Measurements from ENCODE around the gene IKZF3.

The IKZF3 gene

DNA sequence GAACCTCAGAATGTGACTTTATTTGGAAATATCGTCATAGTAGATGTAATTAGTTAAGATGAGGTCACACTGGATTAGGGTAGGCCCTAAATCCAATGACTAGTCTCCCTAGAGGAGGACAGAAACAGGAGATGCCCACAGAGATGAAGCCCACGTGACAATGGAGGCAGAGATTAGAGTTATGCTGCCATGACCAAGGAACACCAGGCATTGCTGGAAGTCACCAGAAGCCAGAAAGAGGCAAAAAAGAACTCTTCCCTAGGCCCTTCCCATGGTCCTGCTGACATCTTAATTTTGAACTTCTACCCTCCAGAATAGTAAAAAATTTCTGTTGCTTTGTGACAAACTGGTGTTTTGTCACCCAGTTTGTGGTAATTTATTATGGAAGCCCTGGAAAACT is 49.6 kb downstream of the IKZF3 start:
- no peak for DNase-seq

DNA sequence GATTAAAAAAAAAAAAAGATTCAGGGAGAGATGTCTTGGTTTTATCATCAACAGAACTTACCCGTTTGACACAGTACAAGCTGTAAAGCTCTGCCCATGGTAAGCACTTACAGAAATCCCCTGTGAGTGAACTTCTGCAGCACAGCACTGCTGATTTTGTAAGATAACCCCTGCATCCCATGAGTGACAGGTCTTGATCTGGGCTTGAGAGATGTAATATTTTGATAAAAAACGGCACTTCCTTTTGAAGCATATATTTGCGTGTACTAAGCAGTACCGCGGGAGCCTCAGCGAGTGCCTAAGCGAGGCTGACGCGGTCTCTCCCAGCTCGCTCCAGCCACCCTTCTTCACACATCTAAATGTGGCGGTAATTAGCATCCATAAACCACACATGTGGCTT is 50.5 kb downstream of the IKZF3 start:
- DNase-seq, result no peak

- DNase-seq, result no peak
Observed at GRCh38 chr17:39812466-39812865, 51.6 kb downstream of the IKZF3 start.

- DNase-seq, result no peak
Observed at GRCh38 chr17:39810939-39811728, 53.0 kb downstream of the IKZF3 start.

GRCh38 chr17:39809221-39809620 is 54.9 kb downstream of the IKZF3 start:
- no peak for DNase-seq

DNA sequence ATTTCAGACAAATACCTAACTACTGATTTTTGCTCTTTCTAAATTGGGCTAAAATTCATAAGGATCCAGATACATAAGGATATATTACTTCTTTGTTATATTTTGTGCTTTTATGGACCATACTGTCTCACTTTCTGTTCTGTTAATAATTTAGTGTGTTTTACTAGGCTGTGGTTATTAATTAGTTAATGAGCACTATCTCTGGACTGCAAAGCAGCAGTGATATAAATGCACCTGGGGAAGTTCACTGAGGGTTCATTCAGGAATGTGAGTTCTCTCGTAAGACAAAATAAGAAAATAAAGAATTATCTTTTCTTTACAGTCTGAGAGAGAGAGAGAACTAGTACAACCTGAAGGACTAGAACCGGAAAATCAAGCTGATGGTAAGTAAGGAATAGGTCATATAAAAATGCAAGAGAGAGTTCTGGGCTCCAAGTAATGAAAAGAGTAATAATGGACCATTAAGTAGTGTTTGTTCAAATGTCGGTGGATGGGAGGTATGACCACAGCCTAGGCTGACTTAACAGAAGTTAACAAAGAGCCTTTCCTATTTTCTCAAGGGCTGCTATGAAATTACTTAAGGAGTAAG is 55.6 kb downstream of the IKZF3 start:
- DNase-seq, result no peak

- DNase-seq, result no peak
Observed at GRCh38 chr17:39804839-39805238, 59.3 kb downstream of the IKZF3 start.

DNA sequence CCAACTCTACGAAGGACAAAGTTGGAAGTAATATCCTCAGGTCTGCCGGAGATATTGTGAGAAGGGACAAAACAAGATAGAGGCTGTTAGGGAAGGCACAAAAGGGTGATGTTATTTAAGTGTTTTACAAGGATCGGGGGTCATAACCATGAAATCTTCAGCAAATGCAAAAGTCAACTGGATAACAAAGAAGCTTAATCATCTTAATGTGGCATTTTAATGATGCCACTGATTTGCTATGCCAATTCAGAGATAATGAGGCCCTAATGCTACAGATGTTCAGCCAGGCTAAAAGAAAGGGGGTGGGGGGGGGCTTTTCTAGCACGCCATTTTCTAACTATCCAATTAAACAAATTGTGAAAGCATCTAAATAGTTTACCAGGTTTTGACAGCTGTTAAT is 63.1 kb downstream of the IKZF3 start:
- no peak for DNase-seq

GRCh38 chr17:39800540-39800939 is 63.6 kb downstream of the IKZF3 start:
- DNase-seq, result no peak

GRCh38 chr17:39799395-39799794 is 64.7 kb downstream of the IKZF3 start:
- no peak for DNase-seq

- DNase-seq, result no peak
Observed at GRCh38 chr17:39794249-39794970, 69.7 kb downstream of the IKZF3 start.

- DNase-seq, result no peak
Observed at GRCh38 chr17:39793301-39793872, 70.7 kb downstream of the IKZF3 start.

DNA sequence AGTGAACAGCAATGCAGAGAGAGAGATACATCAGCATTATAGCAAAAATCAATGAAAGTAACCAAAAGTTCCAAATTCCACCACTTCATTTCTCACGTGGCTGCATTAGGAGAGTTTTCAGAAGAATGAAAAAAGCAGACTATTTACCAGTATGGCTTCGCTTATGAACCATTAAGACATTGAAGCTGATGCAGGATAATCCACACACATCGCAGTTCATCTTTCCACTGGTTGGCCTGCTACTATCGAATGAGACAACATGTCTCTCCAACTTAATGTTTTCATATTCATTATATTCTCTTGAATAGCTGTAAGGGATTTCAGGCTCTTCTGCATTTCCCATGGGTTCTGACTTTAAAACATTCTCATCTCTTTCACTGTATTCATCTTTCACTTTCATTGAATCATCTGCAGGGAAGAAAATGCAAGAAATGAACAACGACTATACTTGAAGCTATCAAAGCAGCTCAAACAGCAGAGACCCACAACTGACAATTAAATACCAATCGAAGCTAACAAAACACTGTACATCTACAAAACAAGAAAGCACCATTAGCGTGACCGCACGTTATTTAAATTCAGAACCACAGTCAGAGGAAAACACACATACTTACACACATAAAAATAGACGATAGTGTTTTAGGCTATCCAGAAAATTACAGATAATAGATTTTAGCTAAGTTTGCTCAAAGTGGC is 71.4 kb downstream of the IKZF3 start:
- no peak for DNase-seq

- no peak for DNase-seq
Observed at GRCh38 chr17:39791111-39791992, 72.8 kb downstream of the IKZF3 start.

GRCh38 chr17:39787743-39788484 is 76.2 kb downstream of the IKZF3 start:
- no peak for DNase-seq

GRCh38 chr17:39787041-39787440 is 77.1 kb downstream of the IKZF3 start:
- DNase-seq, result peak; percentile 58

DNA sequence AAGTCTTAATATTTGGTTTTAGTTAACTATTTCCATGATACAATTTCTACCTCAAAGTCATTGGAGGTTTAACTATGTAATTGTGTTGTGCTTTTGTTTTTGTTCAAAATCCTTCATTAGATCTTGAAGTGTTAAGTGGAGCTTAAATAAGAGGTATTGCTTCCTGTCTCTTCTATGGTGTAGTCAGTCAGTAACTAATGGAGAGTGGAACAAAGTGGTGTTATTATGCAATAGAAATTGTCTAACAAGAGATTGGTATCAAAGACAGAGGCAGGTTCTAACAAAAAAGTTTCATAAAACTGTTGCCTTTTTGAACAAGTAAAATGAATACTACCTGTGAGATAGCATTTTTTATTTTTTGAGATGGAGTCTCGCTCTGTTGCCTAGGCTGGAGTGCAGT is 81.1 kb downstream of the IKZF3 start:
- DNase-seq, result no peak

- no peak for DNase-seq
Observed at GRCh38 chr17:39782481-39782880, 81.6 kb downstream of the IKZF3 start.

GRCh38 chr17:39781861-39782213 is 82.3 kb downstream of the IKZF3 start:
- no peak for DNase-seq

DNA sequence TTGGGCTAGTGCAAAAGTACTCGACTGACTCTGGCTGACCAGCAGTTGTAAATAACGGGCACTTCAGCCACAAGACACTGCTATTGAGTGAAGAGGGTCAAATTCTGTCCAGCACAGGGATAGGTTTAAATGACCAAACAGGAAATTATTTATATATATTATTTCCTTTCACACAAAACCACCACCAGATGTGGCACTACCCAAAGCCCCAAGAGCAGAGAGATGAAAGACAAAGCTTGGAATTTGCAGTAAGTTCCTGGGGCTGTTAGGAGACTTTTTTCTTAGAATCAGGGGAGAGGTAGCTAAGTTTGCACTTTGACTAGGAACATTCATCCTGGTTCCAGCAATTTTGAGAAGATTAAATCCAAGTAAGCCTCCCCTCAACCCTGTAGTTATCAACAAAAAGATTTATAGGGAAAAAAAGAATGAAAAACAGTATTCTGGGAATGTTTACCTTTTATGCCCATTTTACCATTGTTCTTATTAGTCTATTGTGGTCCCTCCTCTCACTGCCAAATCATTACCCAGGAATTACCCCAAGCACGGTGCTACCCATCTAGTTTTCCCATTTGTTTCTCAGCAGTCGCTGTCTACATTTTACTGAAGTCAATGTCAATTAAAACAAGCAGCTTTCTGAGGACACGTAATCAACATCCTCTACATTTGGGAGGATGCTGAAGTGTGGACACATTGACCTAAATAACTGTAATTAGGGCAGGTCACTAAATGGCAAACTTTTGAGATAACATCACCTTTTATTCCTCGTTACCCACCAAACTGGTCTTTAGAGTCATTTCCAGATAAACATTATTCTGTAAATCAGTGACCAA is 82.9 kb downstream of the IKZF3 start:
- DNase-seq, result no peak
